ENCODE results near the gene CFAP70.

CFAP70 gene

GRCh38 chr10:73218431-73219191, 140.1 kb downstream of the CFAP70 start:
- no peak for DNase-seq (ENCODE audit: low read depth in 2 of 3, low spot score in 1 of 3)

- no peak for DNase-seq (ENCODE audit: low read depth in 2 of 3, low spot score in 1 of 3)
Measured at GRCh38 chr10:73217628-73218027, 141.0 kb downstream of the CFAP70 start.

GRCh38 chr10:73215749-73216148, 142.9 kb downstream of the CFAP70 start:
- DNase-seq (ENCODE audit: low read depth in 2 of 3, low spot score in 1 of 3): no peak

GRCh38 chr10:73211106-73211811, 147.4 kb downstream of the CFAP70 start:
- no peak for DNase-seq (ENCODE audit: low read depth in 2 of 3, low spot score in 1 of 3)

GRCh38 chr10:73210395-73211105, 148.1 kb downstream of the CFAP70 start:
- no peak for DNase-seq (ENCODE audit: low read depth in 2 of 3, low spot score in 1 of 3)

- DNase-seq (ENCODE audit: low read depth in 2 of 3, low spot score in 1 of 3): no peak
Measured at GRCh38 chr10:73209705-73210104, 149.0 kb downstream of the CFAP70 start.

GRCh38 chr10:73207883-73208282, 150.8 kb downstream of the CFAP70 start:
- no peak for DNase-seq (ENCODE audit: low read depth in 2 of 3, low spot score in 1 of 3)

GRCh38 chr10:73206385-73206784, 152.3 kb downstream of the CFAP70 start:
- no peak for DNase-seq (ENCODE audit: low read depth in 2 of 3, low spot score in 1 of 3)

GRCh38 chr10:73205890-73206289, 152.8 kb downstream of the CFAP70 start:
- no peak for DNase-seq (ENCODE audit: low read depth in 2 of 3, low spot score in 1 of 3)

- no peak for DNase-seq (ENCODE audit: low read depth in 2 of 3, low spot score in 1 of 3)
Measured at GRCh38 chr10:73205081-73205480, 153.6 kb downstream of the CFAP70 start.
